ENCODE results near the gene TOE1. TPM values are rescaled to one million over a fixed set of nuclear protein-coding genes. Genes with fewer than 3 reads are reported as not detected.
A peak's percentile ranks its signal among the peaks of the same experiment; 100 is the strongest.
"Not testable (repeated sequence)": the region's sequence is repeated elsewhere in the genome, so short reads cannot be mapped to it uniquely, and the experiment has no call there.

TOE1 gene
- polyA plus RNA-seq, 3 donors = 3.9 to 8.1 (median 5.8) TPM

DNA sequence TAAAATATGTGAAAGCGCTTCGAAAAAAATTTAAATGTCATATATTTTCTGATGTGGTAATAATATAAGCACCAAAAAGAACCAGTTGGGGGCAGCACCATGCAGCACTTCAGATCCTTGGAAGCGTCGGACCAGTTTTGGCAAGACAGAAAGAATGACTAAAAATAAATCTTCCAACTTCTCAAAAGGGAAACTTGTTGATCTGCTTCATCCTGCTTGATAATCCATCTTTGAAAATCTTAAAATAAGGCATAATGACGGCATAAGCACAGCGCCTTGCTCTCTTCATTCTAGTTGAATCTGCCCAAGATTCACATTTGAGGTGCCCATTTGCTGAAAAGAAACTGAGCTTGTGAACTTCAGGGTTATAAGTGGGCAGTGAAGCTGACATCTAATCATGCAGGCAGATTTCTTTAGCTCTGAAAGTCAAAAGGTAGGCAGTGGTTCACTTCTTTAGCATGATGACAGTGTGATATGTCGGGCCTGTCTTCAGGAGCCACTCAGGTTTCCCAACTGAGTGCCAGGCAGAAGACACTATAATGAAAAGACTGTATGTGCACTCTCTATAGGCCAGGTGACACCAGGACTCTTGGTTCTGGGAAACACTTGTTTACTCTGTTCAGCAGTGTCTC is 20.0 kb downstream of the TOE1 start:
- peak overlapping the region; percentile 64 for H2AFZ ChIP-seq (ENCODE audit: insufficient read depth, low read depth, low read length, poor library complexity, severe bottlenecking)
- TF ChIP-seq, protein P1, sequence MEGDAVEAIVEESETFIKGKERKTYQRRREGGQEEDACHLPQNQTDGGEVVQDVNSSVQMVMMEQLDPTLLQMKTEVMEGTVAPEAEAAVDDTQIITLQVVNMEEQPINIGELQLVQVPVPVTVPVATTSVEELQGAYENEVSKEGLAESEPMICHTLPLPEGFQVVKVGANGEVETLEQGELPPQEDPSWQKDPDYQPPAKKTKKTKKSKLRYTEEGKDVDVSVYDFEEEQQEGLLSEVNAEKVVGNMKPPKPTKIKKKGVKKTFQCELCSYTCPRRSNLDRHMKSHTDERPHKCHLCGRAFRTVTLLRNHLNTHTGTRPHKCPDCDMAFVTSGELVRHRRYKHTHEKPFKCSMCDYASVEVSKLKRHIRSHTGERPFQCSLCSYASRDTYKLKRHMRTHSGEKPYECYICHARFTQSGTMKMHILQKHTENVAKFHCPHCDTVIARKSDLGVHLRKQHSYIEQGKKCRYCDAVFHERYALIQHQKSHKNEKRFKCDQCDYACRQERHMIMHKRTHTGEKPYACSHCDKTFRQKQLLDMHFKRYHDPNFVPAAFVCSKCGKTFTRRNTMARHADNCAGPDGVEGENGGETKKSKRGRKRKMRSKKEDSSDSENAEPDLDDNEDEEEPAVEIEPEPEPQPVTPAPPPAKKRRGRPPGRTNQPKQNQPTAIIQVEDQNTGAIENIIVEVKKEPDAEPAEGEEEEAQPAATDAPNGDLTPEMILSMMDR (IDR thresholded peaks at IDR 0.05) = peak; percentile 83
- DNase-seq = peak; percentile 51 to 66 (median 63)
- H3K4me3 ChIP-seq (replicated peaks in 1 of 3; ENCODE audit: low read depth in 2 of 3, low read length in 3 of 3) = peak overlapping the region in 1 of 3 experiments; percentile 41
- peak overlapping the region in 5 of 7 donors; percentile 5 to 68 (median 14) for H3K27ac Mint-ChIP-seq
- H3K27me3 Mint-ChIP-seq (ENCODE audit: low read depth in 3 of 3) = no peaks in the 10 kb centered on the region
- peak overlapping the region; percentile 61 for H3K4me2 ChIP-seq (replicated peaks; ENCODE audit: extremely low read depth, low read length, poor library complexity, severe bottlenecking)
- no peaks in the 10 kb centered on the region for H4K20me1 ChIP-seq (ENCODE audit: insufficient read depth, low read length)
- 27% methylated on average over 3 of the region's 7 CpGs for WGBS (ENCODE audit: insufficient coverage)
- no peaks in the 10 kb centered on the region for H3K9me3 Mint-ChIP-seq
- H3K79me2 ChIP-seq (ENCODE audit: insufficient read depth, low read length) = no peaks in the 10 kb centered on the region
- peak overlapping the region; percentile 29 to 58 for H3K4me3 Mint-ChIP-seq
- no peaks in the 10 kb centered on the region for H3K27me3 ChIP-seq (ENCODE audit: control insufficient read depth in 2 of 2, insufficient read depth in 2 of 2, low read length in 2 of 2)
- H3K9ac ChIP-seq (ENCODE audit: insufficient read depth, low read length, poor library complexity, severe bottlenecking) = no peak overlapping the region
- H3K9me3 ChIP-seq (replicated peaks in 1 of 2; ENCODE audit: control insufficient read depth in 1 of 2, insufficient read depth in 1 of 2, low read length in 2 of 2) = no peaks in the 10 kb centered on the region
- peaks cover 8% of the 10 kb centered on the region in 2 donors for H3K4me1 ChIP-seq (ENCODE audit: control insufficient read depth in 1 of 2, insufficient read depth in 2 of 2, low read length in 2 of 2)
- H3K27ac ChIP-seq (ENCODE audit: low read depth in 1 of 2, low read length in 2 of 2) = no peak overlapping the region
- H3K36me3 Mint-ChIP-seq = peaks cover 0 to under 1% of the 10 kb centered on the region in 2 donors
- H3K4me1 Mint-ChIP-seq = peaks cover 13% of the 10 kb centered on the region
- intact Hi-C loops (cut with micrococcal nuclease) = loop anchor here (1.0 to 5.0 kb wide), 3 partner anchors 117 to 133 kb away; no protein-coding TSS in a partner anchor
- H3K36me3 ChIP-seq (replicated peaks in 1 of 2; ENCODE audit: control insufficient read depth in 1 of 2, insufficient read depth in 2 of 2, low read length in 2 of 2) = peaks cover 0 to 2% of the 10 kb centered on the region in 2 donors

DNA sequence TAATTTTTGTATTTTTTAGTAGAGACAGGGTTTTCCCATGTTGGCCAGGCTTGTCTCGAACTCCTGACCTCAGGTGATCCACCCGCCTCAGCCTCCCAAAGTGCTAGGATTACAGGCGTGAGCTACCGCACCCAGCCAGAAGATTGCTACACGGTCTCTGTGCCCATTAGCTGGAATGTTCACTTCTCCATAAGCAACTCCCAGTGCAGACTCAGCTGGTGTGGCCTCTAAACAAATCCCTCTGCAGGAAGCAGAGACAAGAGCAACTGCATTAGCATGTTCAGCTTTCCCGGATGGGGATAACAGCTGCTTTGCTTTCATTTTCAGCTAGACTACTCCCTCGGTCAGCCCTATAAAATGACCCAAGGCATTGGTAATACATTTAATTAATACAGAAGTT is 21.0 kb downstream of the TOE1 start:
- intact Hi-C loops (cut with micrococcal nuclease) = loop anchor here (1.0 to 5.0 kb wide), 2 partner anchors 116 to 132 kb away; no protein-coding TSS in a partner anchor
- peak overlapping the region in 3 of 7 donors; percentile 42 to 62 (median 60) for H3K27ac Mint-ChIP-seq
- whole genome bisulfite sequencing (ENCODE audit: insufficient coverage) = 89% methylated on average over 5 of the region's 7 CpGs

More for the DNA sequence above, 21.0 kb downstream of the TOE1 start:
- H3K79me2 ChIP-seq (ENCODE audit: insufficient read depth, low read length); H3K27me3 ChIP-seq (ENCODE audit: control insufficient read depth in 2 of 2, insufficient read depth in 2 of 2, low read length in 2 of 2); DNase-seq; H3K9me3 ChIP-seq (replicated peaks in 1 of 2; ENCODE audit: control insufficient read depth in 1 of 2, insufficient read depth in 1 of 2, low read length in 2 of 2); H2AFZ ChIP-seq (ENCODE audit: insufficient read depth, low read depth, low read length, poor library complexity, severe bottlenecking); H3K4me3 ChIP-seq (replicated peaks in 1 of 3; ENCODE audit: low read depth in 2 of 3, low read length in 3 of 3); H3K4me1 ChIP-seq (ENCODE audit: control insufficient read depth in 1 of 2, insufficient read depth in 2 of 2, low read length in 2 of 2); H3K36me3 ChIP-seq (replicated peaks in 1 of 2; ENCODE audit: control insufficient read depth in 1 of 2, insufficient read depth in 2 of 2, low read length in 2 of 2); H3K9ac ChIP-seq (ENCODE audit: insufficient read depth, low read length, poor library complexity, severe bottlenecking); H3K4me2 ChIP-seq (replicated peaks; ENCODE audit: extremely low read depth, low read length, poor library complexity, severe bottlenecking); H4K20me1 ChIP-seq (ENCODE audit: insufficient read depth, low read length); H3K27me3 Mint-ChIP-seq (ENCODE audit: low read depth in 3 of 3); H3K36me3 Mint-ChIP-seq; H3K27ac ChIP-seq (ENCODE audit: low read depth in 1 of 2, low read length in 2 of 2); H3K9me3 Mint-ChIP-seq: not testable (repeated sequence)
- peaks cover 13% of the 10 kb centered on the region for H3K4me1 Mint-ChIP-seq
- peak overlapping the region in 1 of 2 donors; percentile 27 for H3K4me3 Mint-ChIP-seq
